GM04504 (cell line): ENCODE results near the gene PCYT1B.
"Not testable (repeated sequence)": the region's sequence is repeated elsewhere in the genome, so short reads cannot be mapped to it uniquely, and the experiment has no call there.

Experiments
- DNase-seq: peaks from one replicate; pipeline ENCODE4 v3.0.0-alpha.2; 2012; ENCODE audit warnings: low read depth

Gene PCYT1B

GRCh38 chrX:24646006-24646405, 1.1 kb downstream of the PCYT1B start:
- DNase-seq, result no peak

DNA sequence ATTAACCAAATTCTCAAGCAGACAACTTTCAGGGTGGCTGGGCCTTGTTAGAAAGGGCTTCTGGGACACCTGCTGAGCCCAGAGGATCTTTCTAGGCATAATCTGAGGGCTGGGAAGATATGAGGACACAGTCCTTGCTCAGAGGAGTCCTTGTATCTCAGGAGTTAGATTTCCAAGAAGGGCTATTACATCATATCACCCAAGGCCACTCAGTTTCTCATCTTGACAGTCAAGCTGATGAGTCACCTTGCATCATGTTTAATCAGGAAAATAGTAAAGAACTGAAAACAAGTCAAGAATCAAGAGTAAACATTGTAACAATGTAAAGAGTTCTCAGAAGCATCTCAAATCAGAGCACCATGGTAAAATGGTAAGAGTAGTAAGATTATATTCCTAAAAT, 4.0 kb downstream of the PCYT1B start:
- no peak for DNase-seq

GRCh38 chrX:24629701-24630100, 17.4 kb downstream of the PCYT1B start:
- DNase-seq, result no peak

DNA sequence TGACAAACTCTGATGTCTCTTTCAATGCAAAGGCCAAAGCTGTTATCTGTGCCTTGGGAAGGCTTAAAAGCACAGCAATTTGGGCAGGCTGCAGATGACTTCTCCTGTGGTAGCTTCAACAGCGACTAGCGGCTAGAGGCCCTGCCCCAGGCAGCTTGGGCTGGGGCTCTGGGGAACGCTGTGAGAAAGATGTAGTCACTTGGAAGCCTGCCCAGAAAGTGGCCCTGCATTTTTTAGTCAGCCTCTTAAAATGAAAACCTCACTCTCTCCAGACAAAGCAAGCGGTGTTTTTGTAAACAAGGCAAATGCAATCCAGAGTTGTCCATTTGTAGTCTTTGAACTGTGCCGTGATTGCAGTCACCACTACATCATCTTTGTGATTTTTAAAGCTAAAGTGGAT, 27.5 kb downstream of the PCYT1B start:
- DNase-seq, result peak; percentile 23

DNA sequence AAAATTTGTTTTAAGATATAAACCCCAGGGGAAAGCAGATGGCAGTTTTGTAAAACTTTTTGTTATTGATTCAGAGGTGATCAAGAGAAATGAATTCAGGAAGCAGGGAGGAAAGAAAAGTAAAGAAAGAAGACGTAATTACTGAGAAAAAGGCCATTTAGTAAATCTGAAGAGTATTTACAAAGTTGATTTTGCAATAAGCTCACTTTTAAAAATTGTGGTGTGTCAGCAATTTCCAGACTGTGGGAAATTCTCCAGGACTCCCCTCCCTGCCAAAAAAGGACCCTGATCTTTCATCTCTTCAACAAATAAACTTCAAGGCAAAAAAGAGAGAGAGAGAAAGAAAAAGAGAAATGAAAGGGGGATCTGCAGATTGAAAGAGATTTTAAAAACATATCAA, 36.6 kb downstream of the PCYT1B start:
- no peak for DNase-seq

GRCh38 chrX:24607616-24608015, 39.5 kb downstream of the PCYT1B start:
- no peak for DNase-seq

DNA sequence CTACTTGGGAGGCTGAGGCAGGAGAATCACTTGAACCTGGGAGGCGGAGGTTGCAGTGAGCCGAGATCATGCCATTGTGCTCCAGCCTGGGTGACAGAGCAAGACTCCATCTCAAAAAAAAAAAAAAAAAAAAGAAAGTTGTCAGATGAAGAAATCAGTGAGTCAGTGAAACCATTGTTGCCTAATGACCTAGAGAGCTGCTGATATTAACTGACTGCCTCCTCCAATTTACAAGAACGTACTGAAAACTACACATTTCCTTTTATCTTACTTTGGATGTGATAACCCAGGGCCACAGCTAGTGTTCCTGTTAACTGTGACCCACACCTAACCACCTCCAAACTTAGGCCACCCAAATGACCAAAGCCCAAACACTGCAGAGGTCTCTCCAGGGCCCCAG, 41.2 kb downstream of the PCYT1B start:
- not testable (repeated sequence) for DNase-seq

DNA sequence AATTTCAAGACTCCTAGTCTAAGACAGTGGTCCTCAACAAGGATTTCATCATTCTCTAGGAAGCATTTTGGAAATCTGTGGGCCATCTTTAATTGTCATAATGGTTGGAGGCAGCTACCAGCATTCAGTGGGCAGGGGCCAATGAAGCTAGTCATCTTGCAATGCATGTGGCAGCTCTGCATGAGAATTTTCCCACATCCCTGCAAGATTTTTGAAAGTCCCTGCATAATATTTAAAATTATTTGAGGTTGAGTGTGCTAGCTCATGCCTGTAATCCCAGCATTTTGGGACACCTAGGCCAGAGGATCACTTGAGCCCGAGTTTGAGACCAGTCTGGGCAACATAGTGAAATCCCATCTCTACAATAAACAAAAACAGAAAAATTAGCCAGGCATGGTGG, 44.0 kb downstream of the PCYT1B start:
- no peak for DNase-seq

- no peak for DNase-seq
Measured at GRCh38 chrX:24601858-24602257, 45.3 kb downstream of the PCYT1B start.

- DNase-seq, result no peak
Measured at GRCh38 chrX:24594501-24594900, 52.6 kb downstream of the PCYT1B start.

DNA sequence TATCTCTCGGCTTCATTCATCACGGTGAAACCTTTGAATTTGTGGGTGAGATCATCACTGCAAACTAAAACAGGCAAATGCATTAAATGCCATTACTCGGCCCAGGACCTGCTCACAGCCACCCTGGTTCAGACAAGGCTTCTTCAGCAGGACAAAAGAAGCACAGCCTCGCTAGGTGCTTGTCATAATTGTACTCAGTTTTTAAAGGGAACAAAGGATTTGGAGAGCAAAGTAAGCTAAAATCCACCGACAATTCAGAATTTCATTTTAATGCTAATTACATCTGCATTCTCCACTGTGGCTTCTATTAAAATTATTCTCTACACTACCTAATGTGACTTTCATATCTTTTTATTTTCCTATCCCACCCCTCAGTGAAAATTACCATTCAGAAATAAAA, 57.0 kb downstream of the PCYT1B start:
- no peak for DNase-seq

DNA sequence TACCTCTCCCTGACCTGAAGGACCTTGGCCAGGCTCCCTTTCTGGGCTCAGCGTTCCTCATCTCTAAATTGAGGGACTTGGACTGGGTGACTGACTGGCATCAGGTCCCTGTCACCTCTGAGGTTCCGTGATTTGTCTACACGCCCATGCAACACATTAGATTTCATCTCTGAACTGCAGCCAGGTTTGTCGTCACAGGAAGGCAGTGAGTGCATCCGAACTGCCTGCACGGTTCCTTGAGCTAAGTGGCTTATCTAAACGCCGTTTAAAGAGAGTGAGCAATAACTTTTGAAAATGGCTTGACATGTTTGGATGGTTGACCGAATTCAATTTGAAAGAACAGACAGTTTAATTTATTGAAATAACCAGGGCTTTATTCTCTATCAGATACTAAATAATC, 70.1 kb downstream of the PCYT1B start:
- DNase-seq, result no peak

- DNase-seq, result no peak
Measured at GRCh38 chrX:24575496-24575895, 71.7 kb downstream of the PCYT1B start.

- DNase-seq, result no peak
Measured at GRCh38 chrX:24574743-24575142, 72.4 kb downstream of the PCYT1B start.

DNA sequence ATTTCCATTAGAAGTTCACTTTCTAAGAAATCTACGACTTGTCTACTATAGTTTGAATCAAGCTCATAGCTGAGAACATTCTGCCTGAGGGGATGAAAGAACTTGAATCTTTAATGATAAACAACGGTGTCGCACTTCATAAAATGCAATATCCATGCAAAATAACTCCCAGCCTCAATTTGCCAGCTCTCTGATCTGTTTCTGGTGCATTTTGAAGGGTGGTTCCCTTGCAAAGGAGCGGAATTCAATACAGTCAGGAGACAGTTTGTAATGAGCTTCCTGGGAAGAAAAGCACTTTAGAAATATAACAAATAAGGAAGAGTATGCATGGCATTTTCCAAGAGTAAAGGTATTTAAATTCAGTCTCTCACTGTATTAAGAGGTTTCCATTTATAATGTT, 80.0 kb downstream of the PCYT1B start:
- no peak for DNase-seq

GRCh38 chrX:24566240-24566639, 80.9 kb downstream of the PCYT1B start:
- DNase-seq, result no peak

DNA sequence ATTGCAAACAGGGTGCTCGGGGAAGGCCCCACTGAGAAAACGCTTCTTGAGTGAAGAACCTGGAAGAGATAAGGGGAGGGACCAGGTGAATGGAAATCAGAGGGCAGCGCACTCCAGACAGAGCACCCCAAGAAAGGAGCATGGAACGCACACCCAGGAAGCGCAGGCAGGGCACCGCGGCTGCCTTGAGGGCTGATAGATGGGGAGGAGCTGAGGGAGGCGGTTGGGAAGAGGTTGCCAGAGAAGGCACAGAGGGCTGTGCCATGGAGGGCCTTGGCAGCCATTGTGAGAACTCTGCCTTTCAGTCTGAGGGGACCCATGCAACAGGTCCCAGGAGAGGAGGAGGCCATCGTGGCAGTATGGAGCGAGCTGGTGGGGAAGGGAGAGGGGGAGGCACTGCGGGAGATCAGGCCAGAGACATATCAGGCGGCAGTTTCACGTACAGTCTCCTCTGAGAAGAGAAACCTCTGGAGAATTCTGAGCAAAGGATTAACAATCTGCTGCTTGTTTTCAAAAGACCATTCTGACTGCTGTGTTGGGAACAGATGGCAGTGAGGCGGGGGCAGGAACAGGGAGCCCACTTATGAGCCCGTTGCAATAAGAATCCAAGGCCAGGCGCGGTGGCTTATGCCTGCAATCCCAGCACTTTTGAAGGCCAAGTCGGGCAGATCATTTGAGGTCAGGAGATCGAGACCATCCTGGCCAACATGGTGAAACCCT, 83.7 kb downstream of the PCYT1B start:
- no peak for DNase-seq

DNA sequence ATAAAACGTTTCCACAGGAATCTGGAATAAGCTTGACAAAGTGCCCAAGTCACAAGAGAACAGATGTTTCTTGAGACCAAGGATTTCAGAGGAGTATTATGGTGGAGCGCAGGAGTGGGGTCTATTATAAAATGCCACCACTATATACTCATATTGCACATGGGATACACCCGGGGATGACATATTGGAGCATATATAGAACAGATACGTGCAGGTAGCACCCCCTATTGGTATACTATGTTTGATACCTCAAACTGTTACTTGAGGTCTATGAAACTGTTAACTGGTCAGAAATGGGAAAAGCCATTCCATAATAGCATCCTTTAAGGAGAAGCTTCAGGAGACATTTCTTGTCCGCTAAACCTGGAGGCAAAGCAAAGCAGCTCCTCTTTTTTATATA, 86.0 kb downstream of the PCYT1B start:
- DNase-seq, result no peak

GRCh38 chrX:24553011-24553410, 94.1 kb downstream of the PCYT1B start:
- DNase-seq, result no peak

DNA sequence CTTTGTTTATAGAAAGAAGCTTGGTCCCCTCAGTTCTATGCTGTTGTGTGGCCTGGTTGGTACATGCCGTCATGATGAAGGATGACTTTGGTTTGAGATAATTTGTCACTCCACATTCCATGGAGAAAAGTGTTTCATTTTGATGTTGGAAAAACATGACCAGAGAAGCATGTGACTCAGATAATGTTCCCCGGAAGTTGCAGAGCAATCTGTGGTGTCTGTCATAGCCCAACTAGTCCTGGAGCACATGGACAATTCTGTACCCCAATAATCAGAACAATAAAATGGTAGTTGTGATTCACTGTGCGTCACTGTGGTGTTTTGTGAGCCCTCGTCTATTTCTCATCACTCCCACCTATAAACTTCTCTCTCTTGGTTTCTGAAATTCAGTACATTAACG, 97.0 kb downstream of the PCYT1B start:
- DNase-seq, result no peak

- DNase-seq, result no peak
Measured at GRCh38 chrX:24547961-24548360, 99.2 kb downstream of the PCYT1B start.

GRCh38 chrX:24542756-24543155, 104.4 kb downstream of the PCYT1B start:
- DNase-seq, result no peak

- no peak for DNase-seq
Measured at GRCh38 chrX:24536551-24536950, 110.6 kb downstream of the PCYT1B start.

- no peak for DNase-seq
Measured at GRCh38 chrX:24528605-24529004, 118.5 kb downstream of the PCYT1B start.

DNA sequence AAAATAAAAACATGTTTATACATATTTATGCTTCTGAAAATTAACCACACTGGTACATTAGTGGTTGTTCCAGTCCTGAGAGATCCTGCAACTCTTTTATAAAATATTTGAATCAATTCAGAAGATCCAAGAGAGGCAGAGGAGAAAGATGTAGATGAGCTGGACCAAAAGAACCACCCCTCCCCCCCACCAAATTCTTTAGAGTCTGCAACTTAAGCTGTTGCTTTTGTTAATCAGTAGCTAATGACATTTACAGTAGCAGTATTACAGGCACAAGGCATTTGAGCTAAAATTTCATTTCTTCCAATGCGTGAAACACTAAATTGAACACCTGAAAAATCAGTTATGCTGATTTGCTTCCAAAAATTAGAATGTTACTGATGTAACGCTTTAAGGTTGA, 120.5 kb downstream of the PCYT1B start:
- no peak for DNase-seq
